ENCODE data around the gene FASN.

DNA sequence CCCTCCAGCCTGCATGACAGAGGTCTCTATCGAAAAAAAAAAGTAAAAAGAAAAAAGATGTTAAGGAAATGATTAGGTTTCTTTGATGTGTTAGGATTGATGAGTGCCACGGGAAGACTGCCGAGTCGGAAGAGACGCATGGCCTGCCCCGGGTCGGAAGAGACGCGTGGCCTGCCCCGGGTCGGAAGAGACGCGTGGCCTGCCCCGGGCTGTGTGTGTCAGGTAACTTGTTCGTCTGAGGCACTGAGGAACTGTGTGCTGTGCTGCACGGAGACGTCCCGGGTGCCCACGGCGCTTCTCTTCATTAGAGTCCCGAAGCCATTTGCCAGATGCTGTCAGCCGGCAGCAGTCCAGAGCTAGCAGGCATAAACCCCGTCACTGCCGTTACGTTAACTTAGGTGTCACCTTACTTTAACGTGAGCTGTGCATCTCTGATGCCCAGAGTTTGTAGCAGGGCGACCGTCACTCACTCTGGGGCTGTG is 40.5 kb upstream of the FASN start:
- TF ChIP-seq, protein P1, sequence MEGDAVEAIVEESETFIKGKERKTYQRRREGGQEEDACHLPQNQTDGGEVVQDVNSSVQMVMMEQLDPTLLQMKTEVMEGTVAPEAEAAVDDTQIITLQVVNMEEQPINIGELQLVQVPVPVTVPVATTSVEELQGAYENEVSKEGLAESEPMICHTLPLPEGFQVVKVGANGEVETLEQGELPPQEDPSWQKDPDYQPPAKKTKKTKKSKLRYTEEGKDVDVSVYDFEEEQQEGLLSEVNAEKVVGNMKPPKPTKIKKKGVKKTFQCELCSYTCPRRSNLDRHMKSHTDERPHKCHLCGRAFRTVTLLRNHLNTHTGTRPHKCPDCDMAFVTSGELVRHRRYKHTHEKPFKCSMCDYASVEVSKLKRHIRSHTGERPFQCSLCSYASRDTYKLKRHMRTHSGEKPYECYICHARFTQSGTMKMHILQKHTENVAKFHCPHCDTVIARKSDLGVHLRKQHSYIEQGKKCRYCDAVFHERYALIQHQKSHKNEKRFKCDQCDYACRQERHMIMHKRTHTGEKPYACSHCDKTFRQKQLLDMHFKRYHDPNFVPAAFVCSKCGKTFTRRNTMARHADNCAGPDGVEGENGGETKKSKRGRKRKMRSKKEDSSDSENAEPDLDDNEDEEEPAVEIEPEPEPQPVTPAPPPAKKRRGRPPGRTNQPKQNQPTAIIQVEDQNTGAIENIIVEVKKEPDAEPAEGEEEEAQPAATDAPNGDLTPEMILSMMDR (IDR thresholded peaks at IDR 0.05; ENCODE audit: low read depth, low read length): no peak
- TF ChIP-seq EZH2phosphoT487 (IDR thresholded peaks at IDR 0.05; ENCODE audit: low read depth): no peak
